Osteoblast (primary cell): ENCODE data around the gene TAS1R1. TPM values are rescaled to one million over a fixed set of nuclear protein-coding genes. Genes with fewer than 3 reads are reported as not detected.

Source experiments
- DNase-seq: peaks from one replicate; pipeline ENCODE4 v3.0.0; 2011; ENCODE audit warnings: low spot score, mixed read lengths; ENCODE audit not compliant: insufficient read length; ENCODE audit errors: missing footprints
- H2AFZ ChIP-seq: 2 replicates; pipeline ENCODE4 v1.6.0; 2011; ENCODE audit warnings: mild to moderate bottlenecking, low read length
- H3K27ac ChIP-seq: 2 replicates; pipeline ENCODE4 v1.5.1; 2011; ENCODE audit warnings: mild to moderate bottlenecking, low read depth, low read length, moderate library complexity
- H3K27me3 ChIP-seq: 2 replicates; pipeline ENCODE4 v1.6.0; 2012; ENCODE audit warnings: mild to moderate bottlenecking, control low read depth, inconsistent platforms, low read length, moderate library complexity; ENCODE audit not compliant: insufficient read depth
- H3K36me3 ChIP-seq: 2 replicates; pipeline ENCODE4 v1.5.1; 2011; ENCODE audit warnings: mild to moderate bottlenecking, low read length, control low read depth, moderate library complexity; ENCODE audit not compliant: insufficient read depth
- H3K4me1 ChIP-seq: 2 replicates; pipeline ENCODE4 v1.5.1; 2011; ENCODE audit warnings: mild to moderate bottlenecking, low read length, control low read depth, moderate library complexity; ENCODE audit not compliant: insufficient read depth
- H3K4me2 ChIP-seq: 2 replicates; pipeline ENCODE4 v1.6.0; 2011; ENCODE audit warnings: mild to moderate bottlenecking, low read length; ENCODE audit not compliant: insufficient read depth
- H3K4me3 ChIP-seq: fragments of 200-600 bp; sonication (generic); 3 replicates; pipeline ENCODE4 v1.5.1; 2012; ENCODE audit warnings: mild to moderate bottlenecking, low read length, inconsistent platforms; ENCODE audit not compliant: insufficient read depth
- H3K79me2 ChIP-seq: 2 replicates; pipeline ENCODE4 v1.6.0; 2012; ENCODE audit warnings: mild to moderate bottlenecking, low read length, control low read depth, inconsistent platforms; ENCODE audit not compliant: insufficient read depth
- H3K9me3 ChIP-seq: 2 replicates; pipeline ENCODE4 v1.5.1; 2011; ENCODE audit warnings: low read depth, low read length, control low read depth
- H4K20me1 ChIP-seq: 2 replicates; pipeline ENCODE4 v1.6.0; 2012; ENCODE audit warnings: mild to moderate bottlenecking, low read length, control low read depth; ENCODE audit not compliant: insufficient read depth
- total RNA-seq: library from RNA; depleted of rRNA; stranded (reverse); fragments of >200 nt; gene quantifications from 2 replicates; pipeline ENCODE4 v1.2.3, GENCODE V29; 2012
- TF ChIP-seq, protein P1 (sequence below): IDR thresholded peaks from 2 replicates; pipeline ENCODE4 v1.5.1; 2011; ENCODE audit warnings: mild to moderate bottlenecking, low read depth, low read length, moderate library complexity; ENCODE audit errors: extremely low read depth

Gene TAS1R1
- total RNA-seq, 1 donor = under 0.01 TPM

DNA sequence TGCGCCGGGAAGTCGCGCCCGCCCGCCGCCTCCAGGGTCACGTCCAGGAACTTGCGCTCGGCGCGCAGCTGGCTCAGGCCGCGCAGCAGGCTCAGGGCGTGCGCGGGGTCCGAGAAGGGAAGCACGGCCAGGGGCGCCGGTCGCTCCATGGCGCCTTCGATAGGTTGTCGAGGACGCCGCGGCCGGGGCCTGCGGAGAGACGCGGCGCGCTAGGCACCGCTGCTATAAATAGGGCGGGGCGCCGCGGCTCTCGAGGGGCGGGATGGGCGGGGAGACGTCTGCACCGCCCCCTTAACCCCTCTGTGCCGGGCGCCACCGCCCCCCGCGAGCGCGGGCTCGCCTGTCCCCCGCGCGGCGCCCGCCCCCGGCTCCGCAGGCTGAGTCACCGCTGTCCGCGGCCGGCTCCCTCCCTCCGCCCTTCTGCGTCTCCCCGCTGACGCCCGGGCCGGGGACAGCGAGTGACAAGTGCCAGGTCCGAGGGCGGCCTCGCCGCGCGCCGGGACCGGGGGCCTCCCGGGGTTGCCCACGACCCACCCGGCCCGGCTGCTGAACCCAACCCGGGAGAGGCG, 47.6 kb downstream of the TAS1R1 start, which contains the start of gene KLHL21:
Gene KLHL21 (minus strand): TSS at position 201 of the 569 bp plus-strand sequence. CDS start 52 bp downstream, at position 149.
- H3K27me3 ChIP-seq = no peaks in the 10 kb centered on the region
- H3K79me2 ChIP-seq = peaks cover 45% of the 10 kb centered on the region
- no peaks in the 10 kb centered on the region for H3K9me3 ChIP-seq
- TF ChIP-seq, protein P1, sequence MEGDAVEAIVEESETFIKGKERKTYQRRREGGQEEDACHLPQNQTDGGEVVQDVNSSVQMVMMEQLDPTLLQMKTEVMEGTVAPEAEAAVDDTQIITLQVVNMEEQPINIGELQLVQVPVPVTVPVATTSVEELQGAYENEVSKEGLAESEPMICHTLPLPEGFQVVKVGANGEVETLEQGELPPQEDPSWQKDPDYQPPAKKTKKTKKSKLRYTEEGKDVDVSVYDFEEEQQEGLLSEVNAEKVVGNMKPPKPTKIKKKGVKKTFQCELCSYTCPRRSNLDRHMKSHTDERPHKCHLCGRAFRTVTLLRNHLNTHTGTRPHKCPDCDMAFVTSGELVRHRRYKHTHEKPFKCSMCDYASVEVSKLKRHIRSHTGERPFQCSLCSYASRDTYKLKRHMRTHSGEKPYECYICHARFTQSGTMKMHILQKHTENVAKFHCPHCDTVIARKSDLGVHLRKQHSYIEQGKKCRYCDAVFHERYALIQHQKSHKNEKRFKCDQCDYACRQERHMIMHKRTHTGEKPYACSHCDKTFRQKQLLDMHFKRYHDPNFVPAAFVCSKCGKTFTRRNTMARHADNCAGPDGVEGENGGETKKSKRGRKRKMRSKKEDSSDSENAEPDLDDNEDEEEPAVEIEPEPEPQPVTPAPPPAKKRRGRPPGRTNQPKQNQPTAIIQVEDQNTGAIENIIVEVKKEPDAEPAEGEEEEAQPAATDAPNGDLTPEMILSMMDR = no peak
- H2AFZ ChIP-seq = peak within 1 kb of the TSS; percentile 80
- DNase-seq = peak; percentile 99
- H3K36me3 ChIP-seq = peaks cover 16% of the 10 kb centered on the region
- peak within 1 kb of the TSS; percentile 100 for H3K4me2 ChIP-seq
- peak within 1 kb of the TSS; percentile 85 for H3K4me3 ChIP-seq
- peaks cover 35% of the 10 kb centered on the region for H3K4me1 ChIP-seq
- H4K20me1 ChIP-seq = peaks cover 41% of the 10 kb centered on the region
- peak within 1 kb of the TSS; percentile 99 for H3K27ac ChIP-seq

DNA sequence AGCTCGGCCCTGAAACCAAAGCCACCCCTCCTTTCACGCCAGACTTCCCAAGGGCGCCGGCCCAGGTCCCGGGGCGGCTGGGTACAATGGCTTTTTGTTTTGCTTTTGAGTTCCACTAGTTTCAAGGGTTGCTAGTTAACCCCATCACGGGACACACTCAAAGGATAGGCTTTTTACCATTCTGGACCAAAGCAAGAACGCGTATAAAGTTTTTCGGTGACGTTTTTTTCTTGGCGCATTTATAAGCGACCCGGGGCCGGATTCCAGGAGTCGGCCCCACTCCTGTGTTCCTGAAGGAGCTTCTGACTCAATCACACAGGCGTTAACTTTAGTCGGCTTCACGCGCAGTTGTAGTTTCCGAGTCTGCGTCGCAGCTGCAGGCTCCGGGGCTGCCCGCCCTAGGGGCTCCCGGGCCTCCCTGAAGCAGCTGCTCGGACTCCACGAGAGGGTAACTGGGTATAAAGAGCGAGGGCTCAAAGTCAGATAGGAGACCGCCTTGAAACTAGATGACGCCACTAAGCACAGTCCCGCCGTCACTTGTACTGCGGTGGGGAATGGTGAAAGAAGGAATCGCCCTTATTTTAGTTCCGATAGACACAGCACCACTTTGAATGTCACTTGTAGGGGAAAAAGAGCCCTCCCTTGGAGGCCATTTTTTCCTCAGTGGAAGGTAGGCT, 48.3 kb downstream of the TAS1R1 start:
- H3K27ac ChIP-seq = peak overlapping the region; percentile 99
- DNase-seq = peak; percentile 95

DNA sequence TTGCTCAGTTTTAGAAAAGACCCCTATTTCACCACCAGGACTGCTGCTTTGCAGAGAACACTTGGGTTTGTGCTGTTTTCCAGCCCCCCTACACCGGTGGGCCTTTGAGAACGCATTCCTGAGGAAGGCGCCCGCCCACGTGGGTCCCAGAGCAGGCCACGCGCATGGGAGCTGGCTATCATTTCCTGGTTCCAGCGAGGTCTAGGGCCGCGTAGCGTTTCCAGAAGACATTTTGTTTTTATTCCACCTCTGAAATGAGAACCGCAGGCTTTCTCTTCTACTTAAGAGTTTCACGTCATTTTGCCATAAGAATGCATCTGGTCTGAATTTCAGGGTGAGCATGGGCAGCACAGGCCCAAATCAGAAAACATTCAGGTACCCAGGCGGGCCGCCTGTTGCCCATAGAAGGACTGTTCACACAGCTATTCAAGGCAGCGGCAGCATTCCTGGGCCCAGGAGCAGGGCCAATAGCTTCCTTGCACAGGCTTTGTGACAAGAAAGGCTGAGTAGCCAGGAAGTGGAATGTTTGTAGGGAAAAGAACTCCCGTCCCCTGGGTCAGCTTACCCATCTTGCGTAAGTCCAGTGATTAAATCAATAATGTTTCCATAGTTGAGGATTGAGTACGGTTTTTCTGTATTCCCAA, 48.9 kb downstream of the TAS1R1 start:
- peaks cover 33% of the 10 kb centered on the region for H3K79me2 ChIP-seq
- TF ChIP-seq, protein P1 = no peak
- H3K36me3 ChIP-seq = peaks cover 9% of the 10 kb centered on the region
- H3K4me3 ChIP-seq = peak overlapping the region; percentile 85
- H2AFZ ChIP-seq = peak overlapping the region; percentile 80
- peak; percentile 97 for DNase-seq
- peak overlapping the region; percentile 99 for H3K27ac ChIP-seq
- H3K27me3 ChIP-seq = no peaks in the 10 kb centered on the region
- peak overlapping the region; percentile 100 for H3K4me2 ChIP-seq
- peaks cover 31% of the 10 kb centered on the region for H4K20me1 ChIP-seq
- peaks cover 35% of the 10 kb centered on the region for H3K4me1 ChIP-seq
- H3K9me3 ChIP-seq = no peaks in the 10 kb centered on the region

More for the DNA sequence above, 48.3 kb downstream of the TAS1R1 start:
- TF ChIP-seq, protein P1 = no peak
- Histone ChIP-seq H2AFZ (peak overlapping the region; percentile 80), H3K27me3 (no peaks in the 10 kb centered on the region), H3K4me1 (peaks cover 35% of the 10 kb centered on the region), H3K79me2 (peaks cover 38% of the 10 kb centered on the region), H3K36me3 (peaks cover 12% of the 10 kb centered on the region), H3K4me2 (peak overlapping the region; percentile 100), H4K20me1 (peaks cover 35% of the 10 kb centered on the region), H3K4me3 (peak overlapping the region; percentile 85), H3K9me3 (no peaks in the 10 kb centered on the region)
